ENCODE data around the gene C6orf47.

GRCh38 chr6:31642798-31643570 is 17.6 kb downstream of the C6orf47 start:
- TF ChIP-seq CBX8 (IDR thresholded peaks at IDR 0.05) (no peak), RFX5 (IDR thresholded peaks at IDR 0.05) (no peak), FOSL2 (IDR thresholded peaks at IDR 0.05) (no peak), FOSL2 (CRISPR knock-in tag; IDR thresholded peaks at IDR 0.05) (no peak), EP300 (IDR thresholded peaks at IDR 0.05) (no peak), CTCF (IDR thresholded peaks at IDR 0.05) (no peak), SREBF2 (IDR thresholded peaks at IDR 0.05) (no peak), JUNB (IDR thresholded peaks at IDR 0.05) (no peak), RAD21 (conservative IDR thresholded peaks at IDR 0.05 in 1 of 2, IDR thresholded peaks at IDR 0.05 in 1 of 2) (no peak)
- TF ChIP-seq, protein P1, sequence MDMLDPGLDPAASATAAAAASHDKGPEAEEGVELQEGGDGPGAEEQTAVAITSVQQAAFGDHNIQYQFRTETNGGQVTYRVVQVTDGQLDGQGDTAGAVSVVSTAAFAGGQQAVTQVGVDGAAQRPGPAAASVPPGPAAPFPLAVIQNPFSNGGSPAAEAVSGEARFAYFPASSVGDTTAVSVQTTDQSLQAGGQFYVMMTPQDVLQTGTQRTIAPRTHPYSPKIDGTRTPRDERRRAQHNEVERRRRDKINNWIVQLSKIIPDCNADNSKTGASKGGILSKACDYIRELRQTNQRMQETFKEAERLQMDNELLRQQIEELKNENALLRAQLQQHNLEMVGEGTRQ (IDR thresholded peaks at IDR 0.05) = no peak

Measured in A549 (cell line).